Choroid plexus epithelial cell (primary cell): Measurements from ENCODE around the gene RAB26.
"Not testable (repeated sequence)": the region's sequence is repeated elsewhere in the genome, so short reads cannot be mapped to it uniquely, and the experiment has no call there.

Experiments
- DNase-seq: peaks from one replicate; pipeline ENCODE4 v3.0.0-alpha.2; 2010; ENCODE audit warnings: low read depth
- H3K4me3 ChIP-seq: 2 replicates; pipeline ENCODE4 v1.5.1; 2011; ENCODE audit warnings: low read depth, mild to moderate bottlenecking, control low read depth, low read length, moderate library complexity
- CTCF ChIP-seq: conservative IDR thresholded peaks from 2 replicates; pipeline ENCODE4 v1.5.1; 2011; ENCODE audit warnings: low read depth, mild to moderate bottlenecking, control low read depth, inconsistent platforms, low read length, moderate library complexity

Gene RAB26

GRCh38 chr16:2147981-2148671, at the start of gene RAB26:
Gene RAB26, plus strand, starts transcription at chr16:2148625. Its CDS starts 159 bp downstream, at chr16:2148784.
- TF ChIP-seq CTCF, result no peak
- peak; percentile 47 for DNase-seq
- H3K4me3 ChIP-seq, result peak within 1 kb of the TSS; percentile 48

- not testable (repeated sequence) for H3K4me3 ChIP-seq, DNase-seq
Observed at GRCh38 chr16:2101581-2101980, 46.8 kb upstream of the RAB26 start.

- H3K4me3 ChIP-seq, result no peak overlapping the region
- no peak for DNase-seq
- no peak for TF ChIP-seq CTCF
Observed at GRCh38 chr16:2102471-2102870, 46.0 kb upstream of the RAB26 start.

GRCh38 chr16:2104464-2104863, 44.0 kb upstream of the RAB26 start:
- H3K4me3 ChIP-seq, DNase-seq: not testable (repeated sequence)

GRCh38 chr16:2105291-2105690, 43.1 kb upstream of the RAB26 start:
- DNase-seq, H3K4me3 ChIP-seq: not testable (repeated sequence)

GRCh38 chr16:2105769-2106168, 42.7 kb upstream of the RAB26 start:
- not testable (repeated sequence) for DNase-seq, H3K4me3 ChIP-seq

- not testable (repeated sequence) for DNase-seq, H3K4me3 ChIP-seq
Observed at GRCh38 chr16:2106211-2106610, 42.2 kb upstream of the RAB26 start.

- H3K4me3 ChIP-seq, result not testable (repeated sequence)
- TF ChIP-seq CTCF, result peak; percentile 5
Observed at GRCh38 chr16:2107121-2107790, 41.2 kb upstream of the RAB26 start.

GRCh38 chr16:2107791-2108125, 40.7 kb upstream of the RAB26 start:
- not testable (repeated sequence) for H3K4me3 ChIP-seq

More at GRCh38 chr16:2107121-2107790, 41.2 kb upstream of the RAB26 start:
- peak; percentile 81 for DNase-seq

GRCh38 chr16:2108446-2109270, 39.8 kb upstream of the RAB26 start:
- H3K4me3 ChIP-seq, DNase-seq: not testable (repeated sequence)

More at GRCh38 chr16:2107791-2108125, 40.7 kb upstream of the RAB26 start:
- not testable (repeated sequence) for DNase-seq

- not testable (repeated sequence) for H3K4me3 ChIP-seq, DNase-seq
Observed at GRCh38 chr16:2109271-2109580, 39.2 kb upstream of the RAB26 start.

GRCh38 chr16:2109872-2110271, 38.6 kb upstream of the RAB26 start:
- DNase-seq, H3K4me3 ChIP-seq: not testable (repeated sequence)

- not testable (repeated sequence) for DNase-seq, H3K4me3 ChIP-seq
Observed at GRCh38 chr16:2110332-2111008, 38.0 kb upstream of the RAB26 start.

GRCh38 chr16:2111009-2111353, 37.4 kb upstream of the RAB26 start:
- DNase-seq, H3K4me3 ChIP-seq: not testable (repeated sequence)
